Adrenal gland (tissue), 5 donors: Measurements from ENCODE around the gene RCCD1.

Experiments
- POLR2A ChIP-seq, 2 donors: fragments of 450-650 bp; IDR thresholded peaks; one replicate each; pipeline ENCODE4 v1.6.1; 2017; ENCODE audit warnings: antibody characterized with exemption in 2 of 2, mild to moderate bottlenecking in 2 of 2, moderate library complexity in 1 of 2
- TF ChIP-seq, protein P1 (sequence below), 6 experiments: fragments of 450-650 bp in 4 of 6; fragments of 200-600 bp in 2 of 6; sonication (generic) in 1 of 6; IDR thresholded peaks; 1 replicate in 5 of 6; 2 replicates in 1 of 6; pipeline versions ENCODE4 v1.5.1 to v1.8.0; 2016 to 2021; ENCODE audit warnings: antibody characterized with exemption in 6 of 6, mild to moderate bottlenecking in 2 of 6, moderate library complexity in 1 of 6
- donor health status: DM: no; HTN: no; CAD: no.

DNA sequence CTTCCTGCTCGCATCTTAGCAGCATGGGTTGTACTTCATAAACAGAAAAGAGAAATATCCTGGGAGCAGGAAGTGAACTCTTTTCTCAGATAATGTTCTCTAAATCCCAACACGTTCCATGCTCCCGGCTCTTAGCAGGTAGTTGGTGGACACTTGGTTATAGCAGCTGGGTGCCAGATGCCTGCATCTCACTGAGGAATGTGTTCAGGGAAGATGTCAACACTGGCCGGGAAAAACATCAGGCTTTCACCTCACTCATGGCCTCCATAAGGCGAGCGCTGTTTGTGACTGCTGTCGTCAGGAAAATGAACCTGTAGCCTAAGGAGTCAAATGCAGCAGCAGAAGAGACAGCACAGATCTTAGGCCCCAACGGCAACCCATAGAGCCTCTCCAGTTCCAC, 44.1 kb downstream of the RCCD1 start:
- TF ChIP-seq, protein P1, sequence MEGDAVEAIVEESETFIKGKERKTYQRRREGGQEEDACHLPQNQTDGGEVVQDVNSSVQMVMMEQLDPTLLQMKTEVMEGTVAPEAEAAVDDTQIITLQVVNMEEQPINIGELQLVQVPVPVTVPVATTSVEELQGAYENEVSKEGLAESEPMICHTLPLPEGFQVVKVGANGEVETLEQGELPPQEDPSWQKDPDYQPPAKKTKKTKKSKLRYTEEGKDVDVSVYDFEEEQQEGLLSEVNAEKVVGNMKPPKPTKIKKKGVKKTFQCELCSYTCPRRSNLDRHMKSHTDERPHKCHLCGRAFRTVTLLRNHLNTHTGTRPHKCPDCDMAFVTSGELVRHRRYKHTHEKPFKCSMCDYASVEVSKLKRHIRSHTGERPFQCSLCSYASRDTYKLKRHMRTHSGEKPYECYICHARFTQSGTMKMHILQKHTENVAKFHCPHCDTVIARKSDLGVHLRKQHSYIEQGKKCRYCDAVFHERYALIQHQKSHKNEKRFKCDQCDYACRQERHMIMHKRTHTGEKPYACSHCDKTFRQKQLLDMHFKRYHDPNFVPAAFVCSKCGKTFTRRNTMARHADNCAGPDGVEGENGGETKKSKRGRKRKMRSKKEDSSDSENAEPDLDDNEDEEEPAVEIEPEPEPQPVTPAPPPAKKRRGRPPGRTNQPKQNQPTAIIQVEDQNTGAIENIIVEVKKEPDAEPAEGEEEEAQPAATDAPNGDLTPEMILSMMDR (IDR thresholded peaks at IDR 0.05) = no peak
- no peak for TF ChIP-seq POLR2A (IDR thresholded peaks at IDR 0.05)
